Right ventricle myocardium superior (tissue), 1 donor: ENCODE measurements around the gene CHCHD10. TPM values are rescaled to one million over a fixed set of nuclear protein-coding genes. Genes with fewer than 3 reads are reported as not detected.

ENCODE experiments used
- ATAC-seq: fragments of 200-7000 bp; cut with Tn5 transposase; one replicate; pipeline ENCODE4 v1.9.1; 2020; ENCODE audit warnings: mild to moderate bottlenecking; ENCODE audit not compliant: poor library complexity
- DNase-seq: peaks from one replicate; pipeline ENCODE4 v3.0.0-alpha.2; 2020
- intact Hi-C: fragments of 100-400 bp; cut with DNase I; formaldehyde crosslinking; loops from one replicate; pipeline ENCODE4 v1.11.2; 2022
- long read RNA-seq: library from polyadenylated mRNA; unstranded; transcript quantifications from one replicate; pipeline ENCODE4 v2.0.0, GENCODE V29; 2021
- total RNA-seq: library from RNA; stranded (reverse); fragmentation: NEBNext Ultra II Directional; extraction: Animal tissue kit (Norgen Biotek cat#: 25700); gene quantifications from one replicate; pipeline ENCODE4 v1.2.1, GENCODE V29; 2021
- donor health status: DM: no; HTN: yes; CAD: no; lungs with severe emphysema.

CHCHD10 gene
- total RNA-seq, result 1,600 TPM
- long read RNA-seq, transcript CHCHD10-202 (4 exons, 1,171 nt), result major isoform, 308 of 332 reads
- long read RNA-seq, partial matches to known transcripts, result 11 of 332 reads
- long read RNA-seq, other reads (novel, unspliced or antisense), result 10 of 332 reads

- DNase-seq, result peak; percentile 90
- intact Hi-C loops, result loop anchor here (5.0 kb wide), 1 partner anchor 79 kb away; no protein-coding TSS in a partner anchor
- peak; percentile 83 for ATAC-seq
Measured at GRCh38 chr22:23767673-23768548, at the start of gene CHCHD10. CHCHD10 (minus strand) TSS chr22:23767972; CDS start chr22:23767874, 98 bp downstream.

GRCh38 chr22:23817146-23817545, 49.4 kb upstream of the CHCHD10 start:
- intact Hi-C loops, result no loop called here
- no peak for ATAC-seq
- DNase-seq, result no peak

- intact Hi-C loops, result no loop called here
- ATAC-seq, result peak; percentile 89
- DNase-seq, result peak; percentile 79
Measured at GRCh38 chr22:23816156-23816976, 48.6 kb upstream of the CHCHD10 start.

GRCh38 chr22:23815541-23816155, 47.9 kb upstream of the CHCHD10 start:
- no peak for DNase-seq
- no peak for ATAC-seq
- intact Hi-C loops, result no loop called here

GRCh38 chr22:23812378-23812777, 44.6 kb upstream of the CHCHD10 start:
- ATAC-seq, result no peak
- DNase-seq, result no peak
- intact Hi-C loops, result no loop called here

- DNase-seq, result no peak
- ATAC-seq, result no peak
- intact Hi-C loops, result no loop called here
Measured at GRCh38 chr22:23806837-23807236, 39.1 kb upstream of the CHCHD10 start.

GRCh38 chr22:23804781-23805291, 37.1 kb upstream of the CHCHD10 start:
- no peak for DNase-seq
- intact Hi-C loops, result no loop called here
- ATAC-seq, result peak; percentile 13

- DNase-seq (no peak), ATAC-seq (no peak)
- intact Hi-C loops, result no loop called here
Measured at GRCh38 chr22:23803001-23803819, 35.4 kb upstream of the CHCHD10 start.

GRCh38 chr22:23801886-23802377, 34.2 kb upstream of the CHCHD10 start:
- ATAC-seq, result no peak
- intact Hi-C loops, result no loop called here
- no peak for DNase-seq

GRCh38 chr22:23801238-23801821, 33.6 kb upstream of the CHCHD10 start:
- no peak for DNase-seq

GRCh38 chr22:23800297-23801237, 32.8 kb upstream of the CHCHD10 start:
- intact Hi-C loops, result no loop called here
- ATAC-seq (no peak), DNase-seq (no peak)

More at GRCh38 chr22:23801238-23801821, 33.6 kb upstream of the CHCHD10 start:
- intact Hi-C loops, result no loop called here
- ATAC-seq, result no peak

- ATAC-seq (no peak), DNase-seq (no peak)
- intact Hi-C loops, result no loop called here
Measured at GRCh38 chr22:23796461-23796860, 28.7 kb upstream of the CHCHD10 start.

GRCh38 chr22:23793326-23793725, 25.6 kb upstream of the CHCHD10 start:
- no peak for DNase-seq
- intact Hi-C loops, result no loop called here
- no peak for ATAC-seq

GRCh38 chr22:23791738-23792645, 24.2 kb upstream of the CHCHD10 start:
- DNase-seq (no peak), ATAC-seq (no peak)
- intact Hi-C loops, result no loop called here
